NCI-H345 treated with DMSO at 0.1 percent for 48 hours (cell line): Measurements from ENCODE around the gene HSD17B8.

ENCODE experiments used
- DNase-seq: peaks from one replicate; lab custom pipeline; 2025; ENCODE audit not compliant: unreplicated experiment; lab: John Stamatoyannopoulos, UW

HSD17B8 gene

GRCh38 chr6:33191383-33192104 lies 12.9 kb upstream of the HSD17B8 start:
- no peak for DNase-seq

GRCh38 chr6:33192105-33192646 lies 12.3 kb upstream of the HSD17B8 start, which contains the start of gene COL11A2:
Gene COL11A2 (minus strand): TSS chr6:33192467. CDS start chr6:33192240, 227 bp downstream.
- no peak for DNase-seq

- DNase-seq: no peak
Measured at GRCh38 chr6:33192671-33193602, 11.5 kb upstream of the HSD17B8 start.

- DNase-seq: no peak
Measured at GRCh38 chr6:33193619-33194018, 10.8 kb upstream of the HSD17B8 start.

GRCh38 chr6:33194431-33194979 lies 9.9 kb upstream of the HSD17B8 start:
- no peak for DNase-seq

- no peak for DNase-seq
Measured at GRCh38 chr6:33195304-33196165, 8.9 kb upstream of the HSD17B8 start.

- DNase-seq: no peak
Measured at GRCh38 chr6:33197431-33198048, 6.9 kb upstream of the HSD17B8 start.

GRCh38 chr6:33198159-33198852 lies 6.1 kb upstream of the HSD17B8 start:
- no peak for DNase-seq

DNA sequence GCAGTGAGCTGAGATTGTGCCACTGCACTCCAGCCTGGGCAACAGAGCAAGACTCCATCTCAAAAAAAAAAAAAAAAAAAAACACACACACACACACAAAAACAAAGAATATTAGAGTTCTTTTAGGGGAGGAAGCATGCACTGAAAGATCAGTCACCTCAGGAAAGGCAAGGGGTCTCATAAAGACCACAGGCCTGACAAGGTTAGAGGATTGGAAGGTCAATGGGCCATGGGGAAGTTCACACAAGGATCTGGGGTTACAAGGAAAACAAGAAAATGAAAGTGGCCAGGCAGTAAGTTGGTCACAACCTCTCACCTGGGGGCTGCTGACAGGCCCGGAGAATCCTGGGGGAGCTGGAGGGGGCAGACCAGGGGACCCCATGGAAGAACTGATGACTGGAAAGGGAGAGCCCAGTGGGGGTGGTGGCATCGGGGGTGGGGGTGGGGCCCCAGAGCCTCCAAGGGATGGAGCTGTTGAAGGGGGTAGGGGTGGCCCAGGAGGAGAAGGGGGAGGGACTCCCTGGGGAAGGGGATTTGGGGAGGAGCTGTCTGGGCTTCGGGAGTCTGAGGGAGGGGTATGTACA lies 5.5 kb upstream of the HSD17B8 start:
- DNase-seq: no peak

DNA sequence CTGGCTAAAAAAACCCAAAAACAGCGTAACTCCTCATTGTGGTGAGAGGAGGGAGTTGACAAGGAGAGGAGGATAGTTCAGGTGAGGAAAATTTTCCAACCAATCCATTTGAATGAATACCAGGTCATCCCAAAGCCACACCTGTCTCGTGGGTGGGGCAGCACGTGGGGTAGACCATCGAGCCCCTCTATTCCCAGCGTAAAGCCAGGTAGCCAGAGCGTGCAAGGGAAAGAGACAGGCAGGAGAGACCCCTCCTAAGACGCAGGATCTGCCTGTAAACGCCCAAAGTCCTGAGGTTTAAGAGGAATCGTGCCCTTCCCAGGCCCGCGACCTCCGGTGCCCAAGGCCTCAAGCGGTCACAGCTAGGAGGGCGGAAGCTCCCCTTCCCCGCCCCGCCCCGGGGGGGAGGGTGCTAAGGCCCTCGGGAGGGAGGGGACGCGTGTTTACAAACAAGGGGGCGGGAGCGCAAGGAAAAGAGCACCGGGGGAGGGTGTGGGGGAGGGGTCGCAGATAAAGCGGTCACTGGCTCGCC lies 4.7 kb upstream of the HSD17B8 start:
- no peak for DNase-seq

DNA sequence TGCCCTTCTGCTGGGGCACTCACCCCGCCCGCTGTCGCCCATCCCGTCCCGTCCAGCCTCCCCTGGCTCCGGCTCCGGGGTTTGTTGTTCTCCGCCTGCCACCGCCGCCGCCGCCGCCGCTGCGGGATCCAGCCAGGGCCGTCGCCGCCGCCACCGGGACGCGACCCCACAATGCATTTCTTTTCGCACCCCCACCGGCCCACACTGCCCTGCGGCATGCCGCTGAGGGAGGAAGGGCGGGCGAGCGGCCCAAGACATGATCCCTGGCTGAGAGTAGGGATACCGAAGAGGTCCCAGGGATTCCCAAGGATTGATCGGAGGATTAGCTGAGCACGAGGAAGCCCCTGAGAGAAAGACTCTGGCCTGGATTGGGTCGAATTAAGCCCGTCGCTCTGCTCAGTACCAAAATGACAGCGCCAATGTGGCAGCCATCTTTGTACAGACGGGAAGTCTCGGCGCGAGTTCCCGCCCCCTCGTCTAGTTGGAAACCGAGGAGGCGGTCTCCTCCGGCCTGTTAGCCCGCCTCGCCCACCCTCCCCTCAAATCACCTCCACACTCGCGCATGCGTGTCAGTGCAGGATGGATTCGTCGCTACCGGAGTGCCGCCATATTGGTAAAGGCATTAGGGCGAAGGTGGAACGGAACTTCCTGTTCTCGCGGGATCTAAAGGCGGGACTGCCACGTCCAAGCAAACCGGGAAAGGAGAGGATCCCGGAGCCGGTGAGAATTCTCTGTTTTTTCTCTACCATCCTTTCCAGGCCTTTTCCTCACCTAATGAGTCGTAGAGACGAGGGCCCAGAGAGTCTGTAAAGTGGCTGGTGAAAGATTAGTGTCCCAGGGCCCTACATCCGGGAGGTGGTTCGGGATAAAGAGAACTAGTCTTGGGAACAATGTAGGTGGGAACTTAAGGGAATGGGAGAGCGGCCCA lies 4.0 kb upstream of the HSD17B8 start, which contains the start of the genes RXRB and SLC39A7:
RXRB (minus strand) TSS at position 447 of the 928 bp plus-strand sequence; CDS start at position 258, 189 bp downstream.
SLC39A7 (plus strand) TSS at position 649 of the 928 bp plus-strand sequence. CDS start 379 bp downstream, outside the sequence.
- peak; percentile 96 for DNase-seq

- no peak for DNase-seq
Measured at GRCh38 chr6:33201147-33201545, 3.3 kb upstream of the HSD17B8 start.

- no peak for DNase-seq
Measured at GRCh38 chr6:33201935-33202334, 2.5 kb upstream of the HSD17B8 start.

- no peak for DNase-seq
Measured at GRCh38 chr6:33202799-33203198, 1.7 kb upstream of the HSD17B8 start.

- no peak for DNase-seq
Measured at GRCh38 chr6:33203443-33204164, 851 bp upstream of the HSD17B8 start.

- no peak for DNase-seq
Measured at GRCh38 chr6:33204165-33204414, 365 bp upstream of the HSD17B8 start.
